Measurements from ENCODE around the gene CYTH4.

GRCh38 chr22:37318364-37319109, 36.2 kb downstream of the CYTH4 start:
- TF ChIP-seq POLR2AphosphoS5 (IDR thresholded peaks at IDR 0.05), result no peak
- TF ChIP-seq CTCF (IDR thresholded peaks at IDR 0.05), result no peak

Measured in upper lobe of left lung (tissue), 4 donors.